Sigmoid colon (tissue), 7 donors: ENCODE data around the gene DOCK3. TPM values are rescaled to one million over a fixed set of nuclear protein-coding genes. Genes with fewer than 3 reads are reported as not detected.
A peak's percentile ranks its signal among the peaks of the same experiment; 100 is the strongest.

Source experiments
- DNase-seq: peaks from one replicate; pipeline ENCODE4 v3.0.0-alpha.2; 2019
- H3K27ac ChIP-seq, 4 donors: fragments of 200-600 bp; sonication (generic); one replicate each; pipeline ENCODE4 v1.5.1; 2016 to 2019; ENCODE audit warnings: mild to moderate bottlenecking in 1 of 4
- H3K27me3 ChIP-seq, 3 donors: fragments of 200-600 bp; sonication (generic); one replicate each; pipeline ENCODE4 v1.5.1; 2019; ENCODE audit warnings: mild to moderate bottlenecking in 1 of 3
- H3K36me3 ChIP-seq, 4 donors: fragments of 200-600 bp; sonication (generic); one replicate each; pipeline ENCODE4 v1.5.1; 2016 to 2019
- H3K4me1 ChIP-seq, 4 donors: fragments of 200-600 bp; sonication (generic); one replicate each; pipeline ENCODE4 v1.5.1; 2017 to 2019
- H3K4me3 ChIP-seq, 4 donors: fragments of 200-600 bp; sonication (generic); one replicate each; pipeline ENCODE4 v1.5.1; 2017 to 2019; ENCODE audit warnings: mild to moderate bottlenecking in 2 of 4, moderate library complexity in 1 of 4
- H3K9me3 ChIP-seq, 4 donors: fragments of 200-600 bp in 3 of 4; sonication (generic) in 3 of 4; one replicate each; pipeline versions ENCODE4 v1.5.1 to v1.6.1; 2013 to 2019
- EP300 ChIP-seq, 4 donors: sonication (generic); formaldehyde crosslinking; IDR thresholded peaks; one replicate each; pipeline ENCODE4 v1.6.1; 2017; ENCODE audit warnings: antibody characterized with exemption in 4 of 4
- POLR2A ChIP-seq, 2 donors: fragments of 450-650 bp; IDR thresholded peaks; one replicate each; pipeline ENCODE4 v1.6.1; 2016; ENCODE audit warnings: antibody characterized with exemption in 2 of 2, mild to moderate bottlenecking in 2 of 2, moderate library complexity in 2 of 2
- POLR2AphosphoS5 ChIP-seq, 4 donors: sonication (generic); formaldehyde crosslinking; IDR thresholded peaks; one replicate each; pipeline ENCODE4 v1.6.1; 2017; ENCODE audit warnings: antibody characterized with exemption in 4 of 4
- WGBS, 2 donors: extraction: QIAGEN DNeasy Blood & Tissue Kit; methylation state at CpG; one replicate each; pipeline ENCODE4 v1.1.7; 2013; 5-methylcytosine and 5-hydroxymethylcytosine counted together
- intact Hi-C: fragments of 100-400 bp; cut with DNase I; formaldehyde crosslinking; loops from one replicate; pipeline ENCODE4 v1.15.1; 2023
- polyA plus RNA-seq, 3 donors: library from polyadenylated mRNA; stranded (reverse); fragments of 200-250 nt; gene quantifications; one replicate each; pipeline ENCODE4 v1.2.3, GENCODE V29; 2013
- total RNA-seq, 4 donors: library from RNA; depleted of rRNA; stranded (reverse); fragments of >200 nt; gene quantifications; one replicate each; pipeline ENCODE4 v1.1.0, GENCODE V29; 2016
- TF ChIP-seq, protein P1 (sequence below), 4 experiments: fragments of 450-650 bp in 3 of 4; fragments of 200-600 bp in 1 of 4; IDR thresholded peaks; one replicate each; pipeline ENCODE4 v1.5.1; 2016 to 2019; ENCODE audit warnings: antibody characterized with exemption in 4 of 4, mild to moderate bottlenecking in 3 of 4, moderate library complexity in 2 of 4
- donor health status: healthy with polysubstance abuse.
- donor health status: Bipolar disorder and iron deficiency.
- donor health status: healthy.

The DOCK3 gene
- total and polyA plus RNA-seq, 7 donors: 0.25 to 4.4 (median 3.3) TPM; not detected in 2

DNA sequence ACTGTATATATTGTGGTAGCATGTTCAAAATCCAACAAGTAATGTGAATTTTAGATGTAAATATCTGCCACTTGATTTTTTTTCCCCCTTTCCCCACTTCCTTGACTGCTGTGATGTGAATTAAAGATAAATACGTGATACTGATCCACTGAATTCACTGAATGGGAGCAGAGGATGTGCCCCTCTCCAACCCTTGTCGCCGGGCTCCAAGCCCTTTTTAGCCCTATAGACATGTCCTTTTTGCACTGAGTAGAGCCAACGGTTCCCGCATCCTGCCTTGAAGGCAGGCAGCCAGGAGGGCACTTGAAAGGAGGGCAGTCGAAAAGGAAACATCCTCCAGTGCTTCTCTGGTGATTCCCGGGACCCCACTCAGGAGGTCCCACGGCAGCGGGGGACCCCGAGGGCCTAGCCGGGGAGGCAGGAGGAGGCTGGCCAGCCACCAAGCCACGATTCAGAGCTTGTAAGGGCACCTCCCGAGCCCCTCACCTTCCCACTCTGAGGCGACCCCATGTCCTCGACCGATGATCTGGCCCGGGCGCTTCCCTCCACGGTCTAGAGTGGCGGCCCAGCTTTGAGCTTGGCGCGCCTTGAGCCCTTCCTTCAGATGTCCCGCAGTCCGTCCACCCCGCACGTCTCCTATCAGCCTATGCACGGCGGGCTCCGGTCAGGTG, 709.5 kb downstream of the DOCK3 start:
- Histone ChIP-seq H3K36me3 (peaks cover 0 to 20% (median 8%) of the 10 kb centered on the region in 4 donors), H3K4me3 (peak overlapping the region; percentile 59 to 91 (median 83)), H3K27ac (peak overlapping the region; percentile 84 to 96 (median 92)), H3K9me3 (no peaks in the 10 kb centered on the region), H3K27me3 (no peaks in the 10 kb centered on the region), H3K4me1 (peaks cover 0 to 39% (median 35%) of the 10 kb centered on the region in 4 donors)
- peak; percentile 73 for DNase-seq
- TF ChIP-seq EP300 (IDR thresholded peaks at IDR 0.05): no peak
- TF ChIP-seq, protein P1, sequence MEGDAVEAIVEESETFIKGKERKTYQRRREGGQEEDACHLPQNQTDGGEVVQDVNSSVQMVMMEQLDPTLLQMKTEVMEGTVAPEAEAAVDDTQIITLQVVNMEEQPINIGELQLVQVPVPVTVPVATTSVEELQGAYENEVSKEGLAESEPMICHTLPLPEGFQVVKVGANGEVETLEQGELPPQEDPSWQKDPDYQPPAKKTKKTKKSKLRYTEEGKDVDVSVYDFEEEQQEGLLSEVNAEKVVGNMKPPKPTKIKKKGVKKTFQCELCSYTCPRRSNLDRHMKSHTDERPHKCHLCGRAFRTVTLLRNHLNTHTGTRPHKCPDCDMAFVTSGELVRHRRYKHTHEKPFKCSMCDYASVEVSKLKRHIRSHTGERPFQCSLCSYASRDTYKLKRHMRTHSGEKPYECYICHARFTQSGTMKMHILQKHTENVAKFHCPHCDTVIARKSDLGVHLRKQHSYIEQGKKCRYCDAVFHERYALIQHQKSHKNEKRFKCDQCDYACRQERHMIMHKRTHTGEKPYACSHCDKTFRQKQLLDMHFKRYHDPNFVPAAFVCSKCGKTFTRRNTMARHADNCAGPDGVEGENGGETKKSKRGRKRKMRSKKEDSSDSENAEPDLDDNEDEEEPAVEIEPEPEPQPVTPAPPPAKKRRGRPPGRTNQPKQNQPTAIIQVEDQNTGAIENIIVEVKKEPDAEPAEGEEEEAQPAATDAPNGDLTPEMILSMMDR (IDR thresholded peaks at IDR 0.05): no peak
- no peak for TF ChIP-seq POLR2A (IDR thresholded peaks at IDR 0.05)
- no peak for TF ChIP-seq POLR2AphosphoS5 (IDR thresholded peaks at IDR 0.05)
- 0 to 1% methylated on average over 29 of the region's 29 CpGs for WGBS, 2 donors
- intact Hi-C loops: loop anchor here (2.0 to 10.0 kb wide), 4 partner anchors 117 to 1059 kb away; partner anchors contain the start of genes DCAF1, DOCK3, HYAL2 and MAPKAPK3

DNA sequence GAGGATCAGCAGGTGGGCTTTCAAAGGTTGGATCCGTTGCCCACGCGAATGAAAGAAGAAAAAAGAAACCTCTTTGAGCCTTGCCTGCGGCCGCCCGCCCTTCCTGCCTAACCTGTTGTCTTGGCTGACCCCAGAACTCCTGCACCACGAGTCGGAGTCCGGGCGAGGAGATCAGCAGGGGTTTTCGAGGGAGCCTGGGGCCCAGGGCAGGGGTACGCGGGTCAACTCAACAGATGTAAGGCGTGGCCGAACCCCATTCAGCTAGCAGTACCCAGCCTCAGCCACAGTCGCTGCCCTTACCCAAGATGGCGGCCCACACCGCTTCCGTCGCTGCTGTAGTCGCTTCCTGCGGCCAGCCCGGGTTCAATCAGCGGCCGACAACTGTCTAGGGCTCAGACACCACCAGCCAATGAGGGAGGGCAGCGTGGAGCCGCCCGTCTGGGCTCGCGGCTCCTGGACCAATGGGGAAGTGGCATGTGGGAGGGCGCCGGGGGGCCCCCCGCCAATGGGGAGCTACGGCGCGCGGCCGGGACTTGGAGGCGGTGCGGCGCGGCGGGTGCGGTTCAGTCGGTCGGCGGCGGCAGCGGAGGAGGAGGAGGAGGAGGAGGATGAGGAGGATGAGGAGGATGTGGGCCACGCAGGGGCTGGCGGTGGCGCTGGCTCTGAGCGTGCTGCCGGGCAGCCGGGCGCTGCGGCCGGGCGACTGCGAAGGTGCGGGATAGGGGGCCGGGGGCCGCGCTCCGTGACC, 710.2 kb downstream of the DOCK3 start, which contains the start of gene MANF:
Gene MANF (plus strand): TSS at position 566 of the 748 bp plus-strand sequence. CDS start 52 bp downstream, at position 618.
- H3K27me3 ChIP-seq: no peaks in the 10 kb centered on the region
- peaks cover 0 to 42% (median 35%) of the 10 kb centered on the region in 4 donors for H3K4me1 ChIP-seq
- H3K4me3 ChIP-seq: peak within 1 kb of the TSS; percentile 59 to 91 (median 83)
- no peaks in the 10 kb centered on the region for H3K9me3 ChIP-seq
- H3K36me3 ChIP-seq: peaks cover 0 to 20% (median 8%) of the 10 kb centered on the region in 4 donors
- peak within 1 kb of the TSS; percentile 84 to 96 (median 92) for H3K27ac ChIP-seq
- WGBS, 2 donors: 0 to 1% methylated on average over 65 of the region's 65 CpGs
- no peak for TF ChIP-seq EP300 (IDR thresholded peaks at IDR 0.05)
- TF ChIP-seq POLR2AphosphoS5 (IDR thresholded peaks at IDR 0.05): peak; percentile 39 to 90 (median 81)
- TF ChIP-seq POLR2A (IDR thresholded peaks at IDR 0.05): peak; percentile 24 to 51
- peak; percentile 99 for DNase-seq
- intact Hi-C loops: loop anchor here (2.0 to 10.0 kb wide), 6 partner anchors 116 to 1060 kb away; partner anchors contain the start of genes C3orf18, DCAF1, DOCK3 and HEMK1

DNA sequence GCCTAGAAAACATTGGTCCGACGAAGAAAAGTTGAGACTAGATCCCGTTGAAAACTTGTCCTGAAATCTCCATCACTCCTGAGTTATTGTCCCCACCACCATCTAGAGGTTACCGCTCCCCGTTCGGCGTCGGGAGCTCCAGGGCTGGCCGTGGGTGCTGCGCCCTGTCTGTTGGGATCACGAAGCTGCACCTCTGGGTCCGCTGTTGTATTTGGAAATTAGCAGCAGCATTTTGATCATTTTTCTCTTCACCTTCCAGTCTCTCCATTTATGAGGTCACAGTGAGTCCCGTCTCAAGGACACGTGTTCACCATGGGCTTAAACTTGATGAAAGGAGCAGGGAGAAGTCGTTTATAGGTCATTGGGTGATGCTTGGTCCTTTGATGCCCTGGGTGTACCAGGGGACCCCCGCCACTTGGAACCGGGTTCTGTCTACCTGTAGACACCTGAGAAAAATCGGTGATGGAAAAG, 710.9 kb downstream of the DOCK3 start:
- 3 to 4% methylated on average over 18 of the region's 18 CpGs for WGBS, 2 donors
- H3K9me3 ChIP-seq: no peaks in the 10 kb centered on the region
- H3K4me1 ChIP-seq: peaks cover 0 to 47% (median 43%) of the 10 kb centered on the region in 4 donors
- no peak for DNase-seq
- peaks cover 0 to 20% (median 8%) of the 10 kb centered on the region in 4 donors for H3K36me3 ChIP-seq
- H3K4me3 ChIP-seq: peak overlapping the region; percentile 59 to 91 (median 83)
- no peaks in the 10 kb centered on the region for H3K27me3 ChIP-seq
- TF ChIP-seq POLR2A (IDR thresholded peaks at IDR 0.05): no peak
- TF ChIP-seq, protein P1 (IDR thresholded peaks at IDR 0.05): no peak
- intact Hi-C loops: loop anchor here (2.0 to 10.0 kb wide), 6 partner anchors 115 to 1061 kb away; partner anchors contain the start of genes C3orf18, DCAF1, DOCK3 and HEMK1
- peak overlapping the region; percentile 84 to 96 (median 92) for H3K27ac ChIP-seq

DNA sequence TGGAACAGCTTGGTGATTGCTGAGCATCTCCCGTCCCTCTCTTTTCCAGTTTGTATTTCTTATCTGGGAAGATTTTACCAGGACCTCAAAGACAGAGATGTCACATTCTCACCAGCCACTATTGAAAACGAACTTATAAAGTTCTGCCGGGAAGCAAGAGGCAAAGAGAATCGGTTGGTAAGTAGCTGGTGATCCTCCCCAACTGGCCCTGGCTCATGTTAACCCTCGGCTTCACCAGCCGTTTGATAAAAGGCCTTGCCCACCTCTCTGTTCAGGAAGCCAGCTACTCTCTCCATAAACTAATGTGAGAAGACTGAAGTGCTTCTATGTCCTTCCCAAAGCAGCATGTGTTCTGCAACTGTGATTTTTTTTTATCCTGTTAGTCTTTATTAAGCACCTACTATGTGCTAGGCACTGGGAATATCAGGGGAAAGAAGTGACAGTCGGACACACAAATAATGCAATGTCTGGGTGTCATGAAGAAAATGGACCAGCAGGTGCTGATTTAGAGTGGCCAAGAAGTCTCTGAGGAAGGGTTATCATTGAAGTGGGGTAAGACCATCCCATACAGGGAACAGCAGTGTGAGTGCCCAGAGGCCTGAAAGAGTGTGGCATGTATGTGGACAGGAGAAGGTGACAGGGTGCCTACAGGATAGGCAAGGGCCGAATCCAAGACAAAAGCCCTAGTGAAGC, 711.6 kb downstream of the DOCK3 start:
- Histone ChIP-seq H3K4me1 (peaks cover 0 to 49% (median 45%) of the 10 kb centered on the region in 4 donors), H3K9me3 (no peaks in the 10 kb centered on the region), H3K36me3 (peaks cover 0 to 20% (median 8%) of the 10 kb centered on the region in 4 donors), H3K4me3 (peak overlapping the region in 3 of 4 donors; percentile 79 to 91 (median 87)), H3K27ac (peak overlapping the region; percentile 84 to 96 (median 92)), H3K27me3 (no peaks in the 10 kb centered on the region)
- no peak for DNase-seq
- 39 to 49% methylated on average over 8 of the region's 8 CpGs for WGBS, 2 donors
- TF ChIP-seq POLR2A (IDR thresholded peaks at IDR 0.05) (no peak), EP300 (IDR thresholded peaks at IDR 0.05) (no peak), POLR2AphosphoS5 (IDR thresholded peaks at IDR 0.05) (no peak)
- TF ChIP-seq, protein P1 (IDR thresholded peaks at IDR 0.05): no peak
- intact Hi-C loops: loop anchor here (5.0 to 10.0 kb wide), 4 partner anchors 286 to 1062 kb away; partner anchors contain the start of genes C3orf18, DOCK3, HEMK1 and HYAL2
